ENCODE data around the gene CIB4.

Gene CIB4

DNA sequence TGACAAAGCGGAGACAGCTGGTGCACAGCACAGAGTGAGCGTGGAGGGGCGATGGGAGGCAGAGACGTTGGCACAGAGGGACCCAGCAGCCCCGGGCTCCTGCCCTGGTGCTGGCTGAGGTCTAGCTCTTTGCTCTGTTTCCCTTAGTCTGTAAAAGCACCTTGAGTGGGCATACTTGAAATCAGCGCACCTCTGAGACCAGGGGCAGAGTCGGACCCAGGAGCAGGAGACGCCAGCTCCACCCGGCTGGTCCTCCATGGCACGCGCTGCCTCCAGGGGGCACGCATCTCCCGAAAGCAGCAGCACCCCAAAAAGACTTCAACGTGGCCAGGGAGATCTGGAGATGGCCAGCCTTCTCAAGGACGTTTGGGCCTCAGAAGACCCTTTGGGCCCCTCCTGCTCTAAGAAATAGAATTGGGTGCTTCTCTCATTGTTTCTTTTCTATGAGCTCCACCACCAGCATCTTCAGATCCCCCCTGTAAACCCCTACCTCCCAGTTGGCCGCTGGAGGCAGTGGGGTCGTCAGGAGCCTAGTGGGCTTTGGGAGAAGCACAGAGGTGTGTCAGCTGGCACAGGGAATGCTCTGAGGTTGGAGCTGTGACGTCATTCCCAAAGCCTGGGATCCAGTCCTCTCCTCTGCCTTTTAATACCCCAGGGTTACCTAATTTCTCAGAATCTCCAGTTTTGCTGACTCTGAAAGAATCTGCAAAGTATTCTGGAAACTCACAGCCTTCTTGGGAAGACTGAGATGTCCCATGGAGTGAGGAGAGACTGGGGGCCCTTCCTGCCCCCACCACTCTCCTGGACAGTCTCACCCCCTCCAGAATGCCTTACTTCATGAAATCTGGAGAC, 58.9 kb downstream of the CIB4 start:
- DNase-seq (ENCODE audit: low read depth) = no peak
- H3K4me3 ChIP-seq (ENCODE audit: control insufficient read depth, low read depth, low read length) = no peak overlapping the region
- TF ChIP-seq, protein P1, sequence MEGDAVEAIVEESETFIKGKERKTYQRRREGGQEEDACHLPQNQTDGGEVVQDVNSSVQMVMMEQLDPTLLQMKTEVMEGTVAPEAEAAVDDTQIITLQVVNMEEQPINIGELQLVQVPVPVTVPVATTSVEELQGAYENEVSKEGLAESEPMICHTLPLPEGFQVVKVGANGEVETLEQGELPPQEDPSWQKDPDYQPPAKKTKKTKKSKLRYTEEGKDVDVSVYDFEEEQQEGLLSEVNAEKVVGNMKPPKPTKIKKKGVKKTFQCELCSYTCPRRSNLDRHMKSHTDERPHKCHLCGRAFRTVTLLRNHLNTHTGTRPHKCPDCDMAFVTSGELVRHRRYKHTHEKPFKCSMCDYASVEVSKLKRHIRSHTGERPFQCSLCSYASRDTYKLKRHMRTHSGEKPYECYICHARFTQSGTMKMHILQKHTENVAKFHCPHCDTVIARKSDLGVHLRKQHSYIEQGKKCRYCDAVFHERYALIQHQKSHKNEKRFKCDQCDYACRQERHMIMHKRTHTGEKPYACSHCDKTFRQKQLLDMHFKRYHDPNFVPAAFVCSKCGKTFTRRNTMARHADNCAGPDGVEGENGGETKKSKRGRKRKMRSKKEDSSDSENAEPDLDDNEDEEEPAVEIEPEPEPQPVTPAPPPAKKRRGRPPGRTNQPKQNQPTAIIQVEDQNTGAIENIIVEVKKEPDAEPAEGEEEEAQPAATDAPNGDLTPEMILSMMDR (conservative IDR thresholded peaks at IDR 0.05; ENCODE audit: control insufficient read depth, insufficient read depth, low read depth, low read length) = no peak

DNA sequence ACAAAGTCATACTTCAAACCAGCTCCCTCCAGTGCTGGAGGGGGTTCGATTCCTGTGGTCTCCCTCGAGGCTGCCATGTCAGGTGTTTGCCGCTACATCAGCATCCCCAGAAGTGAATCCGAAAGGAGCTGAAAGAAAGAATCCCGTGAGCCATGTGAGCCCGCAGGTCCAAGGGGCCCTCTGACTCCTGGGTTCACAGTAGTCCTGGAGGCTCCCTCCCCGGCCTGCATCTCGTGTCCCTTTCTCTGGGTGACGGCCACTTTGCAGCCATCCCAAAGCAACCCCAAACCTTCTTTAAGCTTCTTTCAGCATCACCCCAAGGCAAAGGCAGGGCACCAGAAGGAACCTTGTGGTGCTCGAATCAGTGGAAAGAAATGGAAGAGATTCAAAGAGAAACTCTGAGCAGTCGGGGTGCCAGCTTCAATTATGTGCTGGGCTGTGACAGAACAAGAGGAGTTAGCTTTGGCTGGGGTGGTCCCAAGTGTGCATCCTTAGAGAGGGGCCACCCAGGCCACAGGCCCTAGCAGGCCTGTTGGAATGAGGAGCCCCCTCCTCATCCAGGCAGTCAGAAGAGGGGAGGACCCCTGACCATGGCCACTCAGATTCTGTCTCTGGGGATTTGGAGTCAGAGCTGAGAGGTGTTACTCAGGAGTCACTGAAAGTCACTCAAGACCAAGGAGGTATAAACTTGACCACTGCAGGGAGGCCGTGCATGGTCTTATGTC, 59.7 kb downstream of the CIB4 start:
- TF ChIP-seq, protein P1 (conservative IDR thresholded peaks at IDR 0.05; ENCODE audit: control insufficient read depth, insufficient read depth, low read depth, low read length) = no peak
- DNase-seq (ENCODE audit: low read depth) = no peak

DNA sequence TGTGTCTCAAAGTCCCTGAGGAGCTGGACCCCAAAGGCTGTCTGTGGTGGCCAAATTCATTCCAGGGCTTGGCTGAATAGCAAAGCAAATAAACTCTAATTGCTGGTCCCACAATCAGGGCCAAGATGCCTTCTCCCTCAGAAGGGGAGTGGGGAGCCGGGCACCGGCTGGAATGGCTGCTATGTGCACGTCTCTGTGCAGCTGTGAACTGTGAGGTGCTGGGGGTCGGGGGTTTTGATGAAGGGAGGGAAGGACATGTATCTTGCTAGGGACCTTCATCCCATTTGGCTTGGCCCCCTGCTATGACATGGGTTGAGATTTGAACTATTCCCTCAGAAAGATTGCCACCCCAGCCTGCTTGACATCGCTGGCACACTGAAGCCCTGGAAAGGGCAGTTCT, 60.4 kb downstream of the CIB4 start:
- TF ChIP-seq, protein P1 (conservative IDR thresholded peaks at IDR 0.05; ENCODE audit: control insufficient read depth, insufficient read depth, low read depth, low read length) = no peak
- no peak overlapping the region for H3K4me3 ChIP-seq (ENCODE audit: control insufficient read depth, low read depth, low read length)
- DNase-seq (ENCODE audit: low read depth) = no peak

More for the DNA sequence above, 59.7 kb downstream of the CIB4 start:
- no peak overlapping the region for H3K4me3 ChIP-seq (ENCODE audit: control insufficient read depth, low read depth, low read length)

DNA sequence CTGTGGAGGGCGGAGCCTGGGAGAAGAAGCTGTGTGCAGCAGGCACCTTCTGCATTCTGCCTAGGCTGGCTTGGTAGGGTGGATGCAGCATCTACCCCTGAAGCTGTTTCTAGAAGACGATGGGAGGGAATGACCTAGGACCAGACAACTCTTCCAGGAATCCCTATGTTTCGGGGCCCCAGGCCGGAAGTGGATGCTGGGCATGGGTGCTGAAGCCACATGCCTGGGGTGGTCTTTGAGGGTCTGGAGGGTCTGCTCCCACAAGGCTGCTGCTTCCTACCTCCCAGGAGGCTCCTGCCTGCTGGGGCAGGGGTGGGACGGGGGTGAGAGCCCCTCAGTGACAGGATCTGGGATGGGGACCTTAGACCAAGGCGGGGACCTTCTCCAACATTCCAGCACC, 61.0 kb downstream of the CIB4 start:
- H3K4me3 ChIP-seq (ENCODE audit: control insufficient read depth, low read depth, low read length) = no peak overlapping the region
- DNase-seq (ENCODE audit: low read depth) = no peak
- TF ChIP-seq, protein P1 (conservative IDR thresholded peaks at IDR 0.05; ENCODE audit: control insufficient read depth, insufficient read depth, low read depth, low read length) = no peak

DNA sequence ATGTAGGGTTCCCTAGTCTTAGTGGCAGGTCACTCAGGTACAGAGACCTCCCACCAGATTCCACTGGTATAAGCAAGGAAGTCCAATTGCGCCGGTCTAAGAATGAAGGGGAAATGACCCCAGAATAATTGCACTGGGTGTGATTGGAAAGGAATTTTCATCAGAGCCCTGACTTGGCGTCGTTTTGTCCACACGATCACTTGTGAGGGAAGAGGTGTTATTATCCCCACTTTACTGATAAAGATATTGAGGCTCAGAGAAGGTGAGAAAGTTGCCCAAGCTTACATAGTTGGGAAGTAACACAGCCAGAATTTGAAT, 61.5 kb downstream of the CIB4 start:
- DNase-seq (ENCODE audit: low read depth) = no peak
- TF ChIP-seq, protein P1 (conservative IDR thresholded peaks at IDR 0.05; ENCODE audit: control insufficient read depth, insufficient read depth, low read depth, low read length) = no peak

DNA sequence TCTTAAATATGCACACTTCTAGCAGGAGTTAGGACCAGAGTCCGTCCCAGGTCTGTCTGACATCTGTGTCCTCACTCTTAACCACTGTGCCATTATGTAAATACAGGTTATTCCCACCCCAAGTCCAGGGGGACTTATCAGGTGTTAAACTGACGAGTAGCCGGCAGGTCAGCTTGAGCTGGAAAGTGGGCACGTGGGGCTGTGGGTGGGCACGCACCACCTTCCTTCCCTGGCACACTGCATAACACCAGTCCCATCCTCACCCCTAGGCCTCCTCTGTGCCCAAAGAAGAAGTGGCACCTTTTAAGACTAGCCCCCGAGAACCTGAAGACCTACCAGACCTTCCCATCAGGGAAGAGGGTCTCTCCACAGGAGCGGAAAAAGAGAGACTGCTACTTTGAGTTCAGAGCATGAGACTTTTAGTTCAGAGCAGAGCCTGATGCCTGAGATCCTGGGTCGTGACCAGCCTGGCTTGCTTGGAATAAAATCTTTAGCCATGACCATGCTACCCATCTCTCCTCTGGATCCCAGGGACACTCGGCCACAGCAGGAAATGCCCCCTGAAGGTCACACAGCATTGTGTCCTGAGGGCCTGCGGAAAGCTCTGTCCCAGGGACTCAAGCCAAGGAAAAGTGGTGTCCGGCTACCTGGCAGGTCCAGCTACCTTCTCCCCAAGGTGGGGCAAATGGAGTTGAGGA, 62.0 kb downstream of the CIB4 start:
- H3K4me3 ChIP-seq (ENCODE audit: control insufficient read depth, low read depth, low read length) = no peak overlapping the region
- no peak for DNase-seq (ENCODE audit: low read depth)
- TF ChIP-seq, protein P1 (conservative IDR thresholded peaks at IDR 0.05; ENCODE audit: control insufficient read depth, insufficient read depth, low read depth, low read length) = no peak

More for the DNA sequence above, 61.5 kb downstream of the CIB4 start:
- H3K4me3 ChIP-seq (ENCODE audit: control insufficient read depth, low read depth, low read length) = no peak overlapping the region
